ENCODE data around the gene GMNC.

Gene GMNC

GRCh38 chr3:190849607-190850006 is 12.9 kb downstream of the GMNC start:
- Histone ChIP-seq H3K4me3 (ENCODE audit: low read length) (no peak overlapping the region), H3K27me3 (replicated peaks; ENCODE audit: insufficient read depth, low read length) (no peaks in the 10 kb centered on the region), H4K20me1 (ENCODE audit: insufficient read depth, low read length) (no peaks in the 10 kb centered on the region), H3K9me2 (replicated peaks; ENCODE audit: insufficient read depth, low read length) (no peaks in the 10 kb centered on the region), H3K4me2 (ENCODE audit: low read depth, low read length) (no peak overlapping the region), H3K27ac (ENCODE audit: low read length) (no peak overlapping the region), H3K4me1 (ENCODE audit: low read length) (no peaks in the 10 kb centered on the region), H3K9ac (ENCODE audit: low read length) (no peak overlapping the region), H3F3A (ENCODE audit: insufficient read depth, low read length) (no peaks in the 10 kb centered on the region), H3K79me2 (ENCODE audit: low read length) (no peaks in the 10 kb centered on the region), H3K9me3 (replicated peaks; ENCODE audit: insufficient read depth, low read length) (no peaks in the 10 kb centered on the region), H3K36me3 (replicated peaks; ENCODE audit: insufficient read depth, low read length) (no peaks in the 10 kb centered on the region), H2AFZ (ENCODE audit: low read length) (no peak overlapping the region)
- TF ChIP-seq EZH2phosphoT487 (IDR thresholded peaks at IDR 0.05; ENCODE audit: low read length) = no peak
- TF ChIP-seq EZH2 (optimal IDR thresholded peaks at IDR 0.05; ENCODE audit: low read depth, low read length) = no peak
- no peak for TF ChIP-seq CTCF (IDR thresholded peaks at IDR 0.05; ENCODE audit: low read length)
- DNase-seq = no peak

- no peaks in the 10 kb centered on the region for H3K9me2 ChIP-seq (replicated peaks; ENCODE audit: insufficient read depth, low read length)
- no peak for DNase-seq
- H3K79me2 ChIP-seq (ENCODE audit: low read length) = no peaks in the 10 kb centered on the region
- no peaks in the 10 kb centered on the region for H3F3A ChIP-seq (ENCODE audit: insufficient read depth, low read length)
- H3K9me3 ChIP-seq (replicated peaks; ENCODE audit: insufficient read depth, low read length) = no peaks in the 10 kb centered on the region
- no peak overlapping the region for H3K9ac ChIP-seq (ENCODE audit: low read length)
- no peak overlapping the region for H2AFZ ChIP-seq (ENCODE audit: low read length)
- H3K27ac ChIP-seq (ENCODE audit: low read length) = no peak overlapping the region
- no peak overlapping the region for H3K4me3 ChIP-seq (ENCODE audit: low read length)
- H4K20me1 ChIP-seq (ENCODE audit: insufficient read depth, low read length) = no peaks in the 10 kb centered on the region
- H3K4me1 ChIP-seq (ENCODE audit: low read length) = no peaks in the 10 kb centered on the region
- no peak overlapping the region for H3K4me2 ChIP-seq (ENCODE audit: low read depth, low read length)
- no peaks in the 10 kb centered on the region for H3K27me3 ChIP-seq (replicated peaks; ENCODE audit: insufficient read depth, low read length)
- no peaks in the 10 kb centered on the region for H3K36me3 ChIP-seq (replicated peaks; ENCODE audit: insufficient read depth, low read length)
- TF ChIP-seq EZH2phosphoT487 (IDR thresholded peaks at IDR 0.05; ENCODE audit: low read length) (no peak), CTCF (IDR thresholded peaks at IDR 0.05; ENCODE audit: low read length) (no peak), EZH2 (optimal IDR thresholded peaks at IDR 0.05; ENCODE audit: low read depth, low read length) (no peak)
These were observed 13.6 kb downstream of the GMNC start for GRCh38 chr3:190848870-190849269.

- Histone ChIP-seq H3K4me2 (ENCODE audit: low read depth, low read length) (no peak overlapping the region), H3K9ac (ENCODE audit: low read length) (no peak overlapping the region), H3F3A (ENCODE audit: insufficient read depth, low read length) (no peaks in the 10 kb centered on the region), H3K79me2 (ENCODE audit: low read length) (no peaks in the 10 kb centered on the region), H3K4me3 (ENCODE audit: low read length) (no peak overlapping the region), H3K36me3 (replicated peaks; ENCODE audit: insufficient read depth, low read length) (no peaks in the 10 kb centered on the region), H3K4me1 (ENCODE audit: low read length) (no peaks in the 10 kb centered on the region), H3K27me3 (replicated peaks; ENCODE audit: insufficient read depth, low read length) (no peaks in the 10 kb centered on the region), H2AFZ (ENCODE audit: low read length) (no peak overlapping the region), H3K9me3 (replicated peaks; ENCODE audit: insufficient read depth, low read length) (no peaks in the 10 kb centered on the region), H3K9me2 (replicated peaks; ENCODE audit: insufficient read depth, low read length) (no peaks in the 10 kb centered on the region), H4K20me1 (ENCODE audit: insufficient read depth, low read length) (no peaks in the 10 kb centered on the region), H3K27ac (ENCODE audit: low read length) (no peak overlapping the region)
- DNase-seq = no peak
- TF ChIP-seq EZH2phosphoT487 (IDR thresholded peaks at IDR 0.05; ENCODE audit: low read length) = no peak
- no peak for TF ChIP-seq EZH2 (optimal IDR thresholded peaks at IDR 0.05; ENCODE audit: low read depth, low read length)
- TF ChIP-seq CTCF (IDR thresholded peaks at IDR 0.05; ENCODE audit: low read length) = no peak
These were observed 15.1 kb downstream of the GMNC start for GRCh38 chr3:190847436-190847835.

Data from MM.1S (cell line).